ENCODE measurements around the gene SLC39A6. TPM values are rescaled to one million over a fixed set of nuclear protein-coding genes. Genes with fewer than 3 reads are reported as not detected.

SLC39A6 gene
- total and polyA plus RNA-seq, 2 donors (not counting 3 experiments of a cell fraction or from before 2014, with no cell fraction given) = 13.8 to 23.1 TPM

DNA sequence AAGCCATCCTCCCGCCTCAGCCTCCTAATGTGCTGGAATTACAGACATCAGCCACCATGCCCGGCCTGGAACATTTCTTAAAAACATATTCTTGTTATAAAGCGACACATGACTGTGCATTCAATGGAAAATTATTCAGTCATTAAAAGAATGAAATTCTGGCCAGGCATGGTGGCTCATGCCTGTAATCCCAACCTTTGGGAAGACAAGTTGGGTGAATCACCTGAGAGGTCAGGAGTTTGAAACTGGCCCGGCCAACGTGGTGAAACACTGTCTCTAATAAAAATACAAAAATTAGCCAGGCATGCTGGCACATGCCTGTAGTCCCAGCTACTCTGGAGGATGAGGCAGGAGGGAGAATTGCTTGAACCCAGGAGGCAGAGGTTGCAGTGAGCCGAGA lies 40.1 kb downstream of the SLC39A6 start:
- no peak for DNase-seq (ENCODE audit: low read depth, low spot score)
- no peak for FAIRE-seq
- H3K9me1 ChIP-seq (replicated peaks; ENCODE audit: control insufficient read depth, extremely low read depth, insufficient read depth, low read length) = no peaks in the 10 kb centered on the region
- H3K9me3 ChIP-seq (replicated peaks; ENCODE audit: control insufficient read depth, insufficient read depth, low read length) = no peaks in the 10 kb centered on the region
- H3K79me2 ChIP-seq (ENCODE audit: control insufficient read depth, insufficient read depth, low read length) = no peaks in the 10 kb centered on the region
- no peaks in the 10 kb centered on the region for H3K4me1 ChIP-seq (ENCODE audit: control insufficient read depth, extremely low read depth, insufficient read depth, low read length)
- no peaks in the 10 kb centered on the region for H4K20me1 ChIP-seq (replicated peaks; ENCODE audit: control insufficient read depth, extremely low read depth, insufficient read depth, low read length)
- intact Hi-C loops (cut with micrococcal nuclease) = no loop called here
- H3K27ac ChIP-seq (ENCODE audit: insufficient read depth, low read depth, low read length) = no peak overlapping the region
- dilution Hi-C loops (cut with MboI; ENCODE audit: extremely low pct_ligation_motif_present, low sequenced_read_pairs) = no loop called here
- no peak overlapping the region for H3K4me2 ChIP-seq (ENCODE audit: insufficient read depth, low read length)
- peaks cover 2% of the 10 kb centered on the region in 2 experiments for H3K27me3 ChIP-seq (ENCODE audit: control insufficient read depth in 2 of 2, insufficient read depth in 2 of 2, low read length in 2 of 2)
- BruUV-seq (replicated peaks) = no TSS peak
- no peak overlapping the region for H3K9ac ChIP-seq (replicated peaks; ENCODE audit: extremely low read depth, insufficient read depth, low read length)
- H3K36me3 ChIP-seq (ENCODE audit: control insufficient read depth in 2 of 2, extremely low read depth in 1 of 2, insufficient read depth in 2 of 2, low read length in 2 of 2) = no peaks in the 10 kb centered on the region
- no peak overlapping the region for H2AFZ ChIP-seq (ENCODE audit: low read depth, low read length)
- no peak overlapping the region for H3K4me3 ChIP-seq (replicated peaks in 1 of 3; ENCODE audit: insufficient read depth in 1 of 3, low read depth in 1 of 3, low read length in 3 of 3)
- no peak for TF ChIP-seq JUN (IDR thresholded peaks at IDR 0.05; ENCODE audit: borderline replicate concordance, insufficient read depth, insufficient read length, low read depth)
- TF ChIP-seq POLR2A (IDR thresholded peaks at IDR 0.05; ENCODE audit: low read depth, low read length) = no peak
- no peak for TF ChIP-seq POLR2AphosphoS5 (IDR thresholded peaks at IDR 0.05; ENCODE audit: insufficient read depth, low read depth, low read length)
- no peak for TF ChIP-seq MYC (IDR thresholded peaks at IDR 0.05; ENCODE audit: low read depth, low read length)
- TF ChIP-seq, protein P1, sequence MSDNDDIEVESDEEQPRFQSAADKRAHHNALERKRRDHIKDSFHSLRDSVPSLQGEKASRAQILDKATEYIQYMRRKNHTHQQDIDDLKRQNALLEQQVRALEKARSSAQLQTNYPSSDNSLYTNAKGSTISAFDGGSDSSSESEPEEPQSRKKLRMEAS (IDR thresholded peaks at IDR 0.05; ENCODE audit: insufficient read depth, insufficient read length) = no peak
- TF ChIP-seq FOS (IDR thresholded peaks at IDR 0.05; ENCODE audit: borderline replicate concordance, insufficient read depth, low read length) = no peak
- no peak for TF ChIP-seq EZH2 (IDR thresholded peaks at IDR 0.05; ENCODE audit: borderline replicate concordance, low read depth, low read length, severe bottlenecking)
- ChIA-PET POLR2A (no interaction called here), CTCF (interaction anchor here (0.6 to 1.8 kb wide), 4 partner anchors 9 to 195 kb away, joined by 3 to 8 read pairs (median 5); no protein-coding TSS in a partner anchor)

DNA sequence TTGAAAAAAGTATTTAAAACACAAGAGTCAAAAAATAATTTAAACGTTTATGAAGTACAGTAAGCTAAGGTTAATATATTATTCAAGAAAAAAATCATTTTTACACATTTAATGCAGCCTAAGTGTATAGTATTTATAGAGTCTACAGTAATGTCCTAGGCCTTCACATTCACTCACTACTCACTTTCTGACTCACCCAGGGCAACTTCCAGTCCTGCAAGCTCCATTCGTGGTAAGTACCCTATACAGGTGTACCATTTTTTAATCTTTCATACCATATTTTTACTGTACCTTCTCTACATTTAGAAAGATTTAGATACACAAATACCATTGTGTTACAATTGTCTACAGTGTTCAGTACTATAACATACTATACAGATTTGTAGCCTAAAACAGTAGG lies 40.9 kb downstream of the SLC39A6 start:
- Histone ChIP-seq H3K79me2 (ENCODE audit: control insufficient read depth, insufficient read depth, low read length) (no peaks in the 10 kb centered on the region), H3K36me3 (ENCODE audit: control insufficient read depth in 2 of 2, extremely low read depth in 1 of 2, insufficient read depth in 2 of 2, low read length in 2 of 2) (no peaks in the 10 kb centered on the region), H3K4me3 (replicated peaks in 1 of 3; ENCODE audit: insufficient read depth in 1 of 3, low read depth in 1 of 3, low read length in 3 of 3) (no peak overlapping the region), H2AFZ (ENCODE audit: low read depth, low read length) (no peak overlapping the region), H3K4me2 (ENCODE audit: insufficient read depth, low read length) (no peak overlapping the region), H3K9ac (replicated peaks; ENCODE audit: extremely low read depth, insufficient read depth, low read length) (no peak overlapping the region), H3K4me1 (ENCODE audit: control insufficient read depth, extremely low read depth, insufficient read depth, low read length) (no peaks in the 10 kb centered on the region), H4K20me1 (replicated peaks; ENCODE audit: control insufficient read depth, extremely low read depth, insufficient read depth, low read length) (no peaks in the 10 kb centered on the region), H3K9me1 (replicated peaks; ENCODE audit: control insufficient read depth, extremely low read depth, insufficient read depth, low read length) (no peaks in the 10 kb centered on the region), H3K27me3 (ENCODE audit: control insufficient read depth in 2 of 2, insufficient read depth in 2 of 2, low read length in 2 of 2) (peaks cover 2% of the 10 kb centered on the region in 2 experiments), H3K27ac (ENCODE audit: insufficient read depth, low read depth, low read length) (no peak overlapping the region), H3K9me3 (replicated peaks; ENCODE audit: control insufficient read depth, insufficient read depth, low read length) (no peaks in the 10 kb centered on the region)
- no peak for FAIRE-seq
- CTCF ChIA-PET = interaction anchor here (1.0 to 1.8 kb wide), 3 partner anchors 8 to 196 kb away, joined by 3 to 8 read pairs (median 4); no protein-coding TSS in a partner anchor
- dilution Hi-C loops (cut with MboI; ENCODE audit: extremely low pct_ligation_motif_present, low sequenced_read_pairs) = no loop called here
- no TSS peak for BruUV-seq (replicated peaks)
- no peak for DNase-seq (ENCODE audit: low read depth, low spot score)
- POLR2A ChIA-PET = no interaction called here
- intact Hi-C loops (cut with micrococcal nuclease) = no loop called here
- TF ChIP-seq EZH2 (IDR thresholded peaks at IDR 0.05; ENCODE audit: borderline replicate concordance, low read depth, low read length, severe bottlenecking) = no peak
- no peak for TF ChIP-seq POLR2AphosphoS5 (IDR thresholded peaks at IDR 0.05; ENCODE audit: insufficient read depth, low read depth, low read length)
- TF ChIP-seq FOS (IDR thresholded peaks at IDR 0.05; ENCODE audit: borderline replicate concordance, insufficient read depth, low read length) = no peak
- TF ChIP-seq POLR2A (IDR thresholded peaks at IDR 0.05; ENCODE audit: low read depth, low read length) = no peak
- TF ChIP-seq, protein P1 (IDR thresholded peaks at IDR 0.05; ENCODE audit: insufficient read depth, insufficient read length) = no peak
- TF ChIP-seq JUN (IDR thresholded peaks at IDR 0.05; ENCODE audit: borderline replicate concordance, insufficient read depth, insufficient read length, low read depth) = no peak
